Activated CD8-positive, alpha-beta memory T cell treated with anti-CD3 and anti-CD28 coated beads, Interleukin-2, amount 50 U/mL, for 1 hour (primary cell): ENCODE data around the gene TTC31.
A peak's percentile ranks its signal among the peaks of the same experiment; 100 is the strongest.
"Not testable (repeated sequence)": the region's sequence is repeated elsewhere in the genome, so short reads cannot be mapped to it uniquely, and the experiment has no call there.

Source experiments
- DNase-seq: peaks from one replicate; pipeline ENCODE4 v3.0.0-alpha.2; 2020; ENCODE audit errors: extremely low read depth

TTC31 gene

GRCh38 chr2:74482801-74483674 lies at the start of gene TTC31, which contains the start of gene CCDC142:
Gene TTC31 (plus strand): TSS chr2:74483081. CDS start chr2:74483096, 15 bp downstream.
Gene CCDC142 (minus strand): TSS chr2:74482998. CDS start chr2:74482837, 161 bp downstream.
- DNase-seq = peak; percentile 90

GRCh38 chr2:74436111-74436805 lies 46.6 kb upstream of the TTC31 start:
- DNase-seq = no peak

GRCh38 chr2:74436848-74437695 lies 45.8 kb upstream of the TTC31 start:
- no peak for DNase-seq

- no peak for DNase-seq
These were observed 44.6 kb upstream of the TTC31 start for GRCh38 chr2:74438248-74438647.

GRCh38 chr2:74439373-74439772 lies 43.5 kb upstream of the TTC31 start:
- no peak for DNase-seq

- DNase-seq = no peak
These were observed 43.0 kb upstream of the TTC31 start for GRCh38 chr2:74439803-74440377.

- DNase-seq = no peak
These were observed 42.3 kb upstream of the TTC31 start for GRCh38 chr2:74440378-74441169.

- no peak for DNase-seq
These were observed 41.7 kb upstream of the TTC31 start for GRCh38 chr2:74441170-74441689.

GRCh38 chr2:74441690-74442482 lies 41.0 kb upstream of the TTC31 start, which contains the start of gene RTKN:
Gene RTKN (minus strand): TSS chr2:74441937. CDS start chr2:74441816, 121 bp downstream.
- DNase-seq = no peak

GRCh38 chr2:74442483-74443297 lies 40.2 kb upstream of the TTC31 start:
- DNase-seq = not testable (repeated sequence)

GRCh38 chr2:74444498-74445318 lies 38.2 kb upstream of the TTC31 start:
- no peak for DNase-seq

GRCh38 chr2:74447230-74447999 lies 35.5 kb upstream of the TTC31 start:
- DNase-seq = no peak

- DNase-seq = no peak
These were observed 34.1 kb upstream of the TTC31 start for GRCh38 chr2:74448771-74449170.

- DNase-seq = no peak
These were observed 32.2 kb upstream of the TTC31 start for GRCh38 chr2:74450570-74451190.

GRCh38 chr2:74454654-74455511 lies 28.0 kb upstream of the TTC31 start, which contains the start of gene INO80B:
Gene INO80B (plus strand): TSS chr2:74455087. CDS start chr2:74455117, 30 bp downstream.
- peak; percentile 92 for DNase-seq
